GM12878 (cell line): ENCODE data around the gene RFC4. TPM values are rescaled to one million over a fixed set of nuclear protein-coding genes. Genes with fewer than 3 reads are reported as not detected.
"Not testable (repeated sequence)": the region's sequence is repeated elsewhere in the genome, so short reads cannot be mapped to it uniquely, and the experiment has no call there.

ENCODE experiments used
- ATAC-seq: fragments of 200-7000 bp; cut with Tn5 transposase; 3 replicates; pipeline ENCODE4 v1.9.1; 2020; ENCODE audit warnings: mild to moderate bottlenecking, moderate library complexity
- BruUV-seq: library from RNA; stranded (reverse); fragments of 400-500 nt; replicated peaks from 2 replicates; lab custom pipeline; 2021; lab: Mats Ljungman, UMichigan
- CTCF ChIA-PET: fragments of 300-600 bp; sonication (Branson Sonifier 250); formaldehyde crosslinking; extraction: SDS; loops from one replicate; lab custom pipeline; 2021; ENCODE audit warnings: inconsistent platforms; lab: Yijun Ruan, JAX
- POLR2A ChIA-PET: fragments of 350-600 bp; formaldehyde crosslinking; extraction: SDS; loops from one replicate; lab custom pipeline; 2021; ENCODE audit warnings: inconsistent platforms; lab: Charles Lee
- RAD21 ChIA-PET: fragments of 300-600 bp; sonication (Branson Sonifier 250); formaldehyde crosslinking; loops from one replicate; lab custom pipeline; 2023; ENCODE audit warnings: antibody characterized with exemption; ENCODE audit not compliant: unreplicated experiment; lab: Charles Lee
- SMC1A ChIA-PET: fragments of 300-600 bp; sonication (Branson Sonifier 250); formaldehyde crosslinking; loops from one replicate; lab custom pipeline; 2023; ENCODE audit not compliant: unreplicated experiment, uncharacterized antibody; lab: Charles Lee
- DNase-seq: peaks from one replicate; pipeline ENCODE4 v3.0.0-alpha.2; 2011; ENCODE audit warnings: low read depth, low spot score
- FAIRE-seq: peaks from 3 replicates; lab custom pipeline; 2011; peaks lifted over from hg19 to GRCh38; lab: Jason Lieb, UNC
- H2AFZ ChIP-seq: 2 replicates; pipeline ENCODE4 v1.6.0; 2011; ENCODE audit warnings: low read depth, low read length, control low read depth; ENCODE audit not compliant: control insufficient read depth
- H3K27ac ChIP-seq: 2 replicates; pipeline ENCODE4 v1.5.1; 2011; ENCODE audit warnings: control low read depth; ENCODE audit not compliant: control insufficient read depth, insufficient read depth
- H3K27me3 ChIP-seq, 2 experiments: replicated peaks in 1 of 2; 2 replicates each; pipeline versions ENCODE4 v1.6.0 to v1.6.1; 2011; ENCODE audit warnings: low read length in 1 of 2; ENCODE audit not compliant: control insufficient read depth in 2 of 2, insufficient read depth in 2 of 2
- H3K36me3 ChIP-seq, 2 experiments: 2 replicates each; pipeline ENCODE4 v1.5.1; 2011; ENCODE audit warnings: low read length in 1 of 2; ENCODE audit not compliant: control insufficient read depth in 2 of 2, insufficient read depth in 2 of 2
- H3K4me1 ChIP-seq: 2 replicates; pipeline ENCODE4 v1.6.1; 2011; ENCODE audit warnings: mild to moderate bottlenecking, low read length, moderate library complexity, mixed read lengths; ENCODE audit not compliant: control insufficient read depth, insufficient read depth
- H3K4me2 ChIP-seq: 2 replicates; pipeline ENCODE4 v1.6.0; 2011; ENCODE audit warnings: control low read depth; ENCODE audit not compliant: control insufficient read depth, insufficient read depth
- H3K4me3 ChIP-seq: fragments of 200-600 bp; sonication (generic); 2 replicates; pipeline ENCODE4 v1.5.1; 2016
- H3K79me2 ChIP-seq: 2 replicates; pipeline ENCODE4 v1.6.0; 2011; ENCODE audit warnings: low read length; ENCODE audit not compliant: control insufficient read depth, insufficient read depth
- H3K9ac ChIP-seq: 2 replicates; pipeline ENCODE4 v1.8.0; 2011; ENCODE audit warnings: low read length, control low read depth, mixed read lengths; ENCODE audit not compliant: control insufficient read depth, insufficient read depth
- H3K9me3 ChIP-seq: replicated peaks from 3 replicates; pipeline ENCODE4 v1.5.1; 2011; ENCODE audit warnings: mild to moderate bottlenecking, low read length; ENCODE audit not compliant: control insufficient read depth, insufficient read depth
- H4K20me1 ChIP-seq: 2 replicates; pipeline ENCODE4 v1.6.0; 2011; ENCODE audit not compliant: control insufficient read depth, insufficient read depth
- DPF2 ChIP-seq: fragments of 450-650 bp; IDR thresholded peaks from 2 replicates; pipeline ENCODE4 v1.6.1; 2017; ENCODE audit warnings: mild to moderate bottlenecking
- E2F4 ChIP-seq: IDR thresholded peaks from 2 replicates; pipeline ENCODE4 v1.6.1; 2012; ENCODE audit warnings: low read depth, low read length, improper control_type of control experiment
- POU2F2 ChIP-seq: IDR thresholded peaks from 3 replicates; pipeline ENCODE4 v1.6.1; 2011; ENCODE audit warnings: low read depth, mild to moderate bottlenecking, low read length, borderline replicate concordance
- USF2 ChIP-seq: IDR thresholded peaks from 2 replicates; pipeline ENCODE4 v1.6.1; 2011; ENCODE audit warnings: low read depth, low read length, improper control_type of control experiment, borderline replicate concordance
- YY1 ChIP-seq: IDR thresholded peaks from 2 replicates; pipeline ENCODE4 v1.6.1; 2011; ENCODE audit warnings: low read depth, mild to moderate bottlenecking, low read length
- WGBS: methylation state at CpG from one replicate; pipeline ENCODE4 v1.1.6; 2016; ENCODE audit warnings: low lambda C conversion rate; ENCODE audit not compliant: insufficient replicate concordance, insufficient coverage; ENCODE audit errors: missing lambda C conversion rate; 5-methylcytosine and 5-hydroxymethylcytosine counted together
- in situ Hi-C: fragments of 300-500 bp; cut with MboI; formaldehyde crosslinking; loops from 9 replicates; pipeline ENCODE4 v1.14.3; 2018; ENCODE audit warnings: mixed read lengths
- intact Hi-C: fragments of 100-400 bp; cut with micrococcal nuclease; formaldehyde crosslinking; loops from one replicate; pipeline ENCODE4 v1.14.2; 2022; ENCODE audit not compliant: unreplicated experiment
- polyA plus RNA-seq, 11 experiments: library from polyadenylated mRNA; depleted of rRNA in 4 of 11; unstranded in 6 of 11; stranded (reverse) in 5 of 11; fragments of >200 nt; fragmentation: Nextera tagmentation in 4 of 11; fragmentation: Illumina TruSeq in 1 of 11; extraction: Ambion mirVana in 4 of 11; extraction: Trizol in 1 of 11; gene quantifications; 1 replicate in 1 of 11; 2 replicates in 10 of 11; pipeline versions ENCODE4 v1.2.1 to v1.2.3, GENCODE V29; 2011 to 2016; ENCODE audit warnings: inconsistent platforms in 2 of 11, missing spikeins in 2 of 11, low read depth in 1 of 11
- total RNA-seq, 4 experiments: library from RNA; depleted of rRNA in 3 of 4; stranded (reverse); fragments of >200 nt in 3 of 4; fragmentation: Illumina TruSeq in 1 of 4; extraction: Trizol in 1 of 4; gene quantifications; 2 replicates each; pipeline versions ENCODE4 v1.2.1 to v1.2.3, GENCODE V29; 2013 to 2021
- TF ChIP-seq, protein P1 (sequence below): fragments of 150-350 bp; IDR thresholded peaks from 2 replicates; pipeline ENCODE4 v1.6.1; 2014; ENCODE audit warnings: mild to moderate bottlenecking, low read depth, low read length
- TF ChIP-seq, protein P2 (sequence below): fragments of 450-650 bp; IDR thresholded peaks from 2 replicates; pipeline ENCODE4 v1.6.1; 2017; ENCODE audit warnings: mild to moderate bottlenecking, low read depth, inconsistent platforms; ENCODE audit not compliant: poor library complexity, severe bottlenecking
- TF ChIP-seq, protein P3 (sequence below): IDR thresholded peaks from 2 replicates; pipeline ENCODE4 v1.6.1; 2011; ENCODE audit warnings: mild to moderate bottlenecking, low read depth, low read length, moderate library complexity; ENCODE audit not compliant: insufficient replicate concordance

RFC4 gene
- total and polyA plus RNA-seq, 10 of the 15 experiments (the other 5 are each of a cell fraction or from before 2014, with no cell fraction given), result 49.1 to 144 (median 112) TPM

DNA sequence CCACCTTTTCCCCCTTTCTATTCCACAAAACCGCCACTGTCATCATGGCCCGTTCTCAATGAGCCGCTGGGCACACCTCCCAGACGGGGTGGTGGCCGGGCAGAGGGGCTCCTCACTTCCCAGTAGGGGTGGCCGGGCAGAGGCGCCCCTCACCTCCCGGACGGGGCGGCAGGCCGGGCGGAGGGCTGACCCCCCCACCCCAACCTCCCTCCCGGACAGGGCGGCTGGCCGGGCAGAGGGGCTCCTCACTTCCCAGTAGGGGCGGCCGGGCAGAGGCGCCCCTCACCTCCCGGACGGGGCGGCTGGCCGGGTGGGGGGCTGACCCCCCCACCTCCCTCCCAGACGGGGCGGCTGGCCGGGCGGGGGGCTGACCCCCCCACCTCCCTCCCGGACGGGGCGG lies 5.0 kb upstream of the RFC4 start:
- DNase-seq, H3K36me3 ChIP-seq, FAIRE-seq, ATAC-seq, BruUV-seq, POLR2A ChIA-PET, intact Hi-C loops, H3K79me2 ChIP-seq, H3K9me3 ChIP-seq, H2AFZ ChIP-seq, H3K9ac ChIP-seq, H3K27ac ChIP-seq, RAD21 ChIA-PET, SMC1A ChIA-PET, CTCF ChIA-PET, H4K20me1 ChIP-seq, H3K4me2 ChIP-seq, H3K4me3 ChIP-seq, H3K27me3 ChIP-seq, in situ Hi-C loops, H3K4me1 ChIP-seq: not testable (repeated sequence)
- 88% methylated on average over 12 of the region's 29 CpGs for WGBS

GRCh38 chr3:186810336-186810996 lies 4.2 kb upstream of the RFC4 start:
- CTCF ChIA-PET, result no interaction called here
- Histone ChIP-seq H3K27ac (no peak overlapping the region), H3K79me2 (peaks cover 16% of the 10 kb centered on the region), H3K27me3 (no peaks in the 10 kb centered on the region), H3K4me3 (no peak overlapping the region), H3K9me3 (no peaks in the 10 kb centered on the region), H4K20me1 (no peaks in the 10 kb centered on the region), H3K4me1 (peaks cover 6% of the 10 kb centered on the region), H3K9ac (no peak overlapping the region), H2AFZ (no peak overlapping the region), H3K36me3 (no peaks in the 10 kb centered on the region), H3K4me2 (no peak overlapping the region)
- POLR2A ChIA-PET, result no interaction called here
- no TSS peak for BruUV-seq
- no peak for DNase-seq
- 43% methylated on average over 4 of the region's 5 CpGs for WGBS
- ATAC-seq, result no peak
- no peak for FAIRE-seq
- intact Hi-C loops, result no loop called here
- SMC1A ChIA-PET, result no interaction called here
- in situ Hi-C loops, result no loop called here
- RAD21 ChIA-PET, result no interaction called here
- TF ChIP-seq E2F4 (no peak), USF2 (no peak), POU2F2 (no peak), DPF2 (no peak), YY1 (no peak)
- TF ChIP-seq, protein P1, sequence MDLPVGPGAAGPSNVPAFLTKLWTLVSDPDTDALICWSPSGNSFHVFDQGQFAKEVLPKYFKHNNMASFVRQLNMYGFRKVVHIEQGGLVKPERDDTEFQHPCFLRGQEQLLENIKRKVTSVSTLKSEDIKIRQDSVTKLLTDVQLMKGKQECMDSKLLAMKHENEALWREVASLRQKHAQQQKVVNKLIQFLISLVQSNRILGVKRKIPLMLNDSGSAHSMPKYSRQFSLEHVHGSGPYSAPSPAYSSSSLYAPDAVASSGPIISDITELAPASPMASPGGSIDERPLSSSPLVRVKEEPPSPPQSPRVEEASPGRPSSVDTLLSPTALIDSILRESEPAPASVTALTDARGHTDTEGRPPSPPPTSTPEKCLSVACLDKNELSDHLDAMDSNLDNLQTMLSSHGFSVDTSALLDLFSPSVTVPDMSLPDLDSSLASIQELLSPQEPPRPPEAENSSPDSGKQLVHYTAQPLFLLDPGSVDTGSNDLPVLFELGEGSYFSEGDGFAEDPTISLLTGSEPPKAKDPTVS, result no peak
- TF ChIP-seq, protein P2, sequence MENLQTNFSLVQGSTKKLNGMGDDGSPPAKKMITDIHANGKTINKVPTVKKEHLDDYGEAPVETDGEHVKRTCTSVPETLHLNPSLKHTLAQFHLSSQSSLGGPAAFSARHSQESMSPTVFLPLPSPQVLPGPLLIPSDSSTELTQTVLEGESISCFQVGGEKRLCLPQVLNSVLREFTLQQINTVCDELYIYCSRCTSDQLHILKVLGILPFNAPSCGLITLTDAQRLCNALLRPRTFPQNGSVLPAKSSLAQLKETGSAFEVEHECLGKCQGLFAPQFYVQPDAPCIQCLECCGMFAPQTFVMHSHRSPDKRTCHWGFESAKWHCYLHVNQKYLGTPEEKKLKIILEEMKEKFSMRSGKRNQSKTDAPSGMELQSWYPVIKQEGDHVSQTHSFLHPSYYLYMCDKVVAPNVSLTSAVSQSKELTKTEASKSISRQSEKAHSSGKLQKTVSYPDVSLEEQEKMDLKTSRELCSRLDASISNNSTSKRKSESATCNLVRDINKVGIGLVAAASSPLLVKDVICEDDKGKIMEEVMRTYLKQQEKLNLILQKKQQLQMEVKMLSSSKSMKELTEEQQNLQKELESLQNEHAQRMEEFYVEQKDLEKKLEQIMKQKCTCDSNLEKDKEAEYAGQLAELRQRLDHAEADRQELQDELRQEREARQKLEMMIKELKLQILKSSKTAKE, result no peak
- TF ChIP-seq, protein P3, sequence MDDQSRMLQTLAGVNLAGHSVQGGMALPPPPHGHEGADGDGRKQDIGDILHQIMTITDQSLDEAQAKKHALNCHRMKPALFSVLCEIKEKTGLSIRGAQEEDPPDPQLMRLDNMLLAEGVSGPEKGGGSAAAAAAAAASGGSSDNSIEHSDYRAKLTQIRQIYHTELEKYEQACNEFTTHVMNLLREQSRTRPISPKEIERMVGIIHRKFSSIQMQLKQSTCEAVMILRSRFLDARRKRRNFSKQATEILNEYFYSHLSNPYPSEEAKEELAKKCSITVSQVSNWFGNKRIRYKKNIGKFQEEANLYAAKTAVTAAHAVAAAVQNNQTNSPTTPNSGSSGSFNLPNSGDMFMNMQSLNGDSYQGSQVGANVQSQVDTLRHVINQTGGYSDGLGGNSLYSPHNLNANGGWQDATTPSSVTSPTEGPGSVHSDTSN, result no peak
